Pulmonary artery endothelial cell (primary cell): ENCODE data around the gene KYNU. TPM values are rescaled to one million over a fixed set of nuclear protein-coding genes. Genes with fewer than 3 reads are reported as not detected.
A peak's percentile ranks its signal among the peaks of the same experiment; 100 is the strongest.
"Not testable (repeated sequence)": the region's sequence is repeated elsewhere in the genome, so short reads cannot be mapped to it uniquely, and the experiment has no call there.

Source experiments
- DNase-seq: peaks from one replicate; pipeline ENCODE4 v3.0.0-alpha.2; 2011; ENCODE audit warnings: low read depth, low spot score
- total RNA-seq: library from RNA; depleted of rRNA; stranded (reverse); fragments of >200 nt; gene quantifications from 2 replicates; pipeline ENCODE4 v1.2.3, GENCODE V29; 2014

The KYNU gene
- total RNA-seq, 1 donor from 2014 or later: 0.07 TPM

GRCh38 chr2:142870526-142870925, 6.9 kb upstream of the KYNU start:
- no peak for DNase-seq

GRCh38 chr2:142871396-142871795, 6.1 kb upstream of the KYNU start:
- DNase-seq: no peak

GRCh38 chr2:142872882-142873724, 4.4 kb upstream of the KYNU start:
- DNase-seq: no peak

- DNase-seq: no peak
Observed at GRCh38 chr2:142873831-142874287, 3.6 kb upstream of the KYNU start.

- DNase-seq: peak; percentile 68
Observed at GRCh38 chr2:142874293-142874814, 3.1 kb upstream of the KYNU start.

- DNase-seq: no peak
Observed at GRCh38 chr2:142875010-142875409, 2.5 kb upstream of the KYNU start.

- DNase-seq: no peak
Observed at GRCh38 chr2:142875652-142876051, 1.8 kb upstream of the KYNU start.

- DNase-seq: no peak
Observed at GRCh38 chr2:142876423-142876822, 1.0 kb upstream of the KYNU start.

- DNase-seq: no peak
Observed at GRCh38 chr2:142878031-142878678, 691 bp downstream of the KYNU start.

GRCh38 chr2:142879151-142879550, 1.7 kb downstream of the KYNU start:
- DNase-seq: no peak

GRCh38 chr2:142880279-142880678, 2.8 kb downstream of the KYNU start:
- DNase-seq: no peak

- no peak for DNase-seq
Observed at GRCh38 chr2:142881619-142882018, 4.2 kb downstream of the KYNU start.

GRCh38 chr2:142882500-142882899, 5.0 kb downstream of the KYNU start:
- not testable (repeated sequence) for DNase-seq

- DNase-seq: no peak
Observed at GRCh38 chr2:142883526-142883925, 6.1 kb downstream of the KYNU start.

- no peak for DNase-seq
Observed at GRCh38 chr2:142885543-142885942, 8.1 kb downstream of the KYNU start.

GRCh38 chr2:142892715-142893114, 15.3 kb downstream of the KYNU start:
- DNase-seq: no peak

- DNase-seq: no peak
Observed at GRCh38 chr2:142893241-142893640, 15.8 kb downstream of the KYNU start.

GRCh38 chr2:142897807-142898206, 20.3 kb downstream of the KYNU start:
- no peak for DNase-seq

GRCh38 chr2:142900327-142900726, 22.9 kb downstream of the KYNU start:
- DNase-seq: not testable (repeated sequence)

- DNase-seq: no peak
Observed at GRCh38 chr2:142901780-142902179, 24.3 kb downstream of the KYNU start.

- DNase-seq: not testable (repeated sequence)
Observed at GRCh38 chr2:142903726-142904125, 26.3 kb downstream of the KYNU start.

GRCh38 chr2:142907653-142908052, 30.2 kb downstream of the KYNU start:
- DNase-seq: no peak
